SK-N-SH (cell line): ENCODE results near the gene LRSAM1. TPM values are rescaled to one million over a fixed set of nuclear protein-coding genes. Genes with fewer than 3 reads are reported as not detected.
"Not testable (repeated sequence)": the region's sequence is repeated elsewhere in the genome, so short reads cannot be mapped to it uniquely, and the experiment has no call there.

ENCODE experiments used
- CTCF ChIA-PET: fragments of 300-600, 350-600 bp; formaldehyde crosslinking; extraction: SDS; loops from one replicate; lab custom pipeline; 2021; lab: Yijun Ruan, JAX
- POLR2A ChIA-PET: fragments of 350-600 bp; sonication (Branson Sonifier 250); formaldehyde crosslinking; extraction: SDS; loops from one replicate; lab custom pipeline; 2020; ENCODE audit warnings: antibody characterized with exemption, inconsistent platforms; lab: Yijun Ruan, JAX
- DNase-seq: peaks from one replicate; pipeline ENCODE4 v3.0.0; 2012
- H2AFZ ChIP-seq: fragments of 200-600 bp; sonication (generic); 2 replicates; pipeline ENCODE4 v1.8.1; 2016; ENCODE audit warnings: antibody characterized with exemption, mild to moderate bottlenecking, low read depth
- H3F3A ChIP-seq: fragments of 200-600 bp; sonication (generic); replicated peaks from 2 replicates; pipeline ENCODE3; 2016; ENCODE audit warnings: antibody characterized with exemption, mild to moderate bottlenecking; ENCODE audit not compliant: insufficient read depth
- H3K27ac ChIP-seq, 2 experiments: fragments of 200-500 bp in 1 of 2; fragments of 200-600 bp in 1 of 2; sonication (Bioruptor generic) in 1 of 2; sonication (generic), shearing (Covaris generic) in 1 of 2; 2 replicates each; pipeline versions ENCODE4 v1.5.1 to v1.6.1; 2014 to 2016; ENCODE audit warnings: low read depth in 2 of 2, inconsistent platforms in 1 of 2, low read length in 1 of 2, mild to moderate bottlenecking in 1 of 2, mixed read lengths in 1 of 2
- H3K27me3 ChIP-seq: fragments of 200-600 bp; sonication (generic), shearing (Covaris generic); 2 replicates; pipeline ENCODE4 v1.6.1; 2016; ENCODE audit warnings: mixed run types; ENCODE audit not compliant: insufficient read depth
- H3K36me3 ChIP-seq, 2 experiments: fragments of 200-500 bp in 1 of 2; fragments of 200-600 bp in 1 of 2; sonication (Bioruptor generic) in 1 of 2; sonication (generic) in 1 of 2; replicated peaks in 1 of 2; 2 replicates each; pipeline versions ENCODE3 to v1.5.1; 2014 to 2016; ENCODE audit warnings: low read length in 1 of 2, mild to moderate bottlenecking in 1 of 2; ENCODE audit not compliant: insufficient read depth in 2 of 2, control insufficient read depth in 1 of 2
- H3K4me1 ChIP-seq, 2 experiments: fragments of 200-500 bp in 1 of 2; fragments of 200-600 bp in 1 of 2; sonication (Bioruptor generic) in 1 of 2; sonication (generic), shearing (Covaris generic) in 1 of 2; 2 replicates each; pipeline versions ENCODE4 v1.5.1 to v1.6.1; 2014 to 2016; ENCODE audit warnings: low read depth in 1 of 2, low read length in 1 of 2, mixed run types in 1 of 2; ENCODE audit not compliant: insufficient read depth in 2 of 2, control insufficient read depth in 1 of 2
- H3K4me2 ChIP-seq: fragments of 200-600 bp; sonication (generic), shearing (Covaris generic); 2 replicates; pipeline ENCODE4 v1.6.1; 2017; ENCODE audit warnings: mixed run types
- H3K4me3 ChIP-seq, 2 experiments: fragments of 200-500 bp in 1 of 2; fragments of 200-600 bp in 1 of 2; sonication (Bioruptor generic) in 1 of 2; sonication (generic), shearing (Covaris generic) in 1 of 2; 2 replicates each; pipeline versions ENCODE4 v1.5.1 to v1.8.1; 2014 to 2016; ENCODE audit warnings: low read depth in 2 of 2, inconsistent platforms in 1 of 2, low read length in 1 of 2, mild to moderate bottlenecking in 1 of 2, mixed read lengths in 1 of 2, moderate library complexity in 1 of 2
- H3K79me2 ChIP-seq: fragments of 200-600 bp; sonication (generic); 2 replicates; pipeline ENCODE4 v1.8.1; 2017; ENCODE audit warnings: mild to moderate bottlenecking; ENCODE audit not compliant: insufficient read depth
- H3K9ac ChIP-seq: fragments of 200-600 bp; sonication (generic); 2 replicates; pipeline ENCODE4 v1.6.1; 2017; ENCODE audit warnings: mixed run types
- H3K9me2 ChIP-seq: fragments of 200-600 bp; sonication (generic); 2 replicates; pipeline ENCODE4 v1.6.1; 2017; ENCODE audit warnings: mixed run types
- H3K9me3 ChIP-seq: fragments of 200-600 bp; sonication (generic); 2 replicates; pipeline ENCODE4 v1.6.1; 2017; ENCODE audit warnings: mixed run types, mild to moderate bottlenecking, moderate library complexity
- H4K20me1 ChIP-seq: fragments of 200-600 bp; sonication (generic); 2 replicates; pipeline ENCODE4 v1.6.1; 2017; ENCODE audit warnings: mild to moderate bottlenecking, mixed run types; ENCODE audit not compliant: insufficient read depth
- CHD2 ChIP-seq: fragments of 150-350 bp; IDR thresholded peaks from 2 replicates; pipeline ENCODE4 v1.6.1; 2018; ENCODE audit warnings: low read length; ENCODE audit not compliant: partially characterized antibody
- CTCF ChIP-seq: fragments of 200-600 bp; sonication (generic); IDR thresholded peaks from 2 replicates; pipeline ENCODE4 v1.6.1; 2017; ENCODE audit warnings: antibody characterized with exemption, mild to moderate bottlenecking, moderate library complexity
- EP300 ChIP-seq, 2 experiments: IDR thresholded peaks; 2 replicates each; pipeline versions ENCODE4 v1.4.0 to v1.6.1; 2012; ENCODE audit warnings: borderline replicate concordance in 1 of 2, low read depth in 1 of 2, low read length in 1 of 2
- FOSL2 ChIP-seq: IDR thresholded peaks from 2 replicates; pipeline ENCODE4 v1.4.0; 2012; ENCODE audit warnings: low read depth, mild to moderate bottlenecking, moderate library complexity, borderline replicate concordance
- FOXJ3 ChIP-seq: sonication (generic); formaldehyde crosslinking; IDR thresholded peaks from 2 replicates; pipeline ENCODE4 v1.5.1; 2020; ENCODE audit warnings: mild to moderate bottlenecking, missing genetic modification reagents
- IRF3 ChIP-seq: fragments of 150-350 bp; IDR thresholded peaks from 2 replicates; pipeline ENCODE4 v1.6.1; 2016; ENCODE audit warnings: mild to moderate bottlenecking, low read depth, low read length
- MEF2A ChIP-seq: IDR thresholded peaks from 2 replicates; pipeline ENCODE4 v1.4.0; 2012; ENCODE audit warnings: low read depth, borderline replicate concordance
- MXI1 ChIP-seq: IDR thresholded peaks from 2 replicates; pipeline ENCODE4 v1.6.1; 2012; ENCODE audit warnings: mild to moderate bottlenecking, low read depth, low read length, improper control_type of control experiment
- NRF1 ChIP-seq: IDR thresholded peaks from 2 replicates; pipeline ENCODE4 v1.6.1; 2012; ENCODE audit warnings: low read depth, mild to moderate bottlenecking, low read length
- PBX3 ChIP-seq: IDR thresholded peaks from 2 replicates; pipeline ENCODE4; 2012
- RAD21 ChIP-seq: IDR thresholded peaks from 2 replicates; pipeline ENCODE4 v1.6.1; 2012; ENCODE audit warnings: mild to moderate bottlenecking, low read length
- SIN3A ChIP-seq: IDR thresholded peaks from 2 replicates; pipeline ENCODE4 v1.6.1; 2012; ENCODE audit warnings: low read depth, mild to moderate bottlenecking, low read length, moderate library complexity, borderline replicate concordance
- SMC3 ChIP-seq: IDR thresholded peaks from 2 replicates; pipeline ENCODE4 v1.6.1; 2012; ENCODE audit warnings: low read depth, low read length, improper control_type of control experiment
- TAF1 ChIP-seq: IDR thresholded peaks from 2 replicates; pipeline ENCODE4 v1.6.1; 2012; ENCODE audit warnings: low read depth, mild to moderate bottlenecking, low read length, moderate library complexity, borderline replicate concordance
- TCF12 ChIP-seq: IDR thresholded peaks from 2 replicates; pipeline ENCODE4 v1.4.0; 2012
- USF1 ChIP-seq: IDR thresholded peaks from 2 replicates; pipeline ENCODE4 v1.4.0; 2012; ENCODE audit warnings: low read depth, borderline replicate concordance
- USF2 ChIP-seq: fragments of 150-350 bp; IDR thresholded peaks from 2 replicates; pipeline ENCODE4 v1.6.1; 2017; ENCODE audit warnings: antibody characterized with exemption, low read length, low read depth, borderline replicate concordance
- YY1 ChIP-seq: IDR thresholded peaks from 2 replicates; pipeline ENCODE4 v1.4.0; 2012; ENCODE audit warnings: low read depth, mild to moderate bottlenecking
- WGBS: methylation state at CpG from one replicate; pipeline ENCODE4 v1.1.6; 2017; ENCODE audit warnings: low lambda C conversion rate; 5-methylcytosine and 5-hydroxymethylcytosine counted together
- polyA plus RNA-seq, 3 experiments: library from polyadenylated mRNA; depleted of rRNA; stranded (reverse); fragments of >200 nt; gene quantifications; 2 replicates each; pipeline ENCODE4 v1.2.3, GENCODE V29; 2012

Gene LRSAM1
- polyA plus RNA-seq, 1 of the 3 experiments (the other 2 are of a cell fraction): 8.0 TPM

- not testable (repeated sequence) for H3K27ac ChIP-seq, H3K9me3 ChIP-seq, H3K4me2 ChIP-seq, DNase-seq, H2AFZ ChIP-seq, H3K79me2 ChIP-seq, H3K4me3 ChIP-seq, H3K9ac ChIP-seq, H4K20me1 ChIP-seq, H3F3A ChIP-seq, H3K27me3 ChIP-seq, H3K9me2 ChIP-seq
- ChIA-PET CTCF (interaction anchor here (1.0 kb wide), 1 partner anchor 38 kb away, joined by 3 read pairs; no protein-coding TSS in a partner anchor), POLR2A (interaction anchor here (0.6 kb wide), 1 partner anchor 9 kb away, joined by 3 read pairs; no protein-coding TSS in a partner anchor)
- Histone ChIP-seq H3K36me3 (peaks cover 17 to 22% of the 10 kb centered on the region in 2 experiments), H3K4me1 (peaks cover 0 to 12% of the 10 kb centered on the region in 2 experiments; a peak in 1 of 4 replicates)
- WGBS: 98% methylated on average over 5 of the region's 5 CpGs
These were observed 15.2 kb downstream of the LRSAM1 start for GRCh38 chr9:127466407-127466917.

- Histone ChIP-seq H3K4me3 (no peak overlapping the region), H3K4me1 (peaks cover 0 to 12% of the 10 kb centered on the region in 2 experiments; a peak in 1 of 4 replicates), H3K9ac (no peak overlapping the region)
- WGBS: 93% methylated on average over 14 of the region's 14 CpGs
- TF ChIP-seq PBX3: no peak
- TF ChIP-seq YY1: no peak
- TF ChIP-seq TAF1: no peak
- TF ChIP-seq MEF2A: no peak
- TF ChIP-seq FOXJ3: no peak
- TF ChIP-seq NRF1: no peak
- TF ChIP-seq TCF12: no peak
- no peak for TF ChIP-seq SIN3A
- no peak for TF ChIP-seq MXI1
- no peak for TF ChIP-seq FOSL2
- TF ChIP-seq IRF3: no peak
- TF ChIP-seq SMC3: no peak
- no peak for TF ChIP-seq CHD2
- no peak for TF ChIP-seq RAD21
- no peak for TF ChIP-seq USF2
- TF ChIP-seq EP300 (IDR thresholded peaks at IDR 0.05; ENCODE audit: borderline replicate concordance in 1 of 2, low read depth in 1 of 2, low read length in 1 of 2): no peak
- TF ChIP-seq CTCF: no peak
- TF ChIP-seq USF1: no peak
- TF ChIP-seq, all 33 proteins: peak for 0
- H3K4me2 ChIP-seq: no peak overlapping the region
- H3K9me3 ChIP-seq: no peaks in the 10 kb centered on the region
- no peaks in the 10 kb centered on the region for H3K9me2 ChIP-seq
- peaks cover 11 to 13% of the 10 kb centered on the region in 2 experiments for H3K36me3 ChIP-seq
- H4K20me1 ChIP-seq: no peaks in the 10 kb centered on the region
- no peak overlapping the region for H2AFZ ChIP-seq
- H3K27ac ChIP-seq: no peak overlapping the region
- H3K79me2 ChIP-seq: no peaks in the 10 kb centered on the region
- DNase-seq: no peak
- no peaks in the 10 kb centered on the region for H3F3A ChIP-seq
- ChIA-PET POLR2A (no interaction called here), CTCF (interaction anchor here (1.0 kb wide), 1 partner anchor 22 kb away, joined by 3 read pairs; no protein-coding TSS in a partner anchor)
- no peaks in the 10 kb centered on the region for H3K27me3 ChIP-seq
These were observed 16.3 kb downstream of the LRSAM1 start for GRCh38 chr9:127467621-127468020.
